HG03159 (cell line): Measurements from ENCODE around the gene THBS3.
"Not testable (repeated sequence)": the region's sequence is repeated elsewhere in the genome, so short reads cannot be mapped to it uniquely, and the experiment has no call there.

Source experiments
- ATAC-seq: cut with Tn5 transposase; IDR thresholded peaks from one replicate; pipeline ENCODE4 v1.9.1; 2021; ENCODE audit warnings: mild to moderate bottlenecking, moderate library complexity; ENCODE audit not compliant: unreplicated experiment

The THBS3 gene

GRCh38 chr1:155235375-155235774 is 27.7 kb upstream of the THBS3 start:
- ATAC-seq, result not testable (repeated sequence)

- not testable (repeated sequence) for ATAC-seq
These were observed 25.8 kb upstream of the THBS3 start for GRCh38 chr1:155233502-155233901.

GRCh38 chr1:155232001-155232978 is 24.6 kb upstream of the THBS3 start:
- ATAC-seq, result not testable (repeated sequence)

DNA sequence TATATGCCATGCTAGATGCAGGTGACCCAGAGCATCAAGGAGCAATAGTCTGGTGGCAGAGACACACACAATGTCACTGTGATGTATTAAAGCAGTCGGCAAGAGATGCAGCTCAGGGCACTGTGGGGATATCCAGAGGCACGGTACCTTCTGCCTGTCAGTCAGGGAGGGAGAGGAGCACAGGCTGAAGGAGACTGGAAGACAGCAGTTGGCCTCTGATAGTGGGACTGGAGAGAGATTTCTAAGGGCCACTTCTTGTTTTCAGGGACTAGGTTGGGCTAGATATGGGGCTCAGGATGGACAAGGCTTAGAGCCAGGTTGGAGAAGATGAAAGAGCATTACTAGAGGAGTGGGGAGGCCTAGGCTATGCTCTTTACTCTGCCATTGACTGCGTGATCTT is 23.6 kb upstream of the THBS3 start:
- not testable (repeated sequence) for ATAC-seq

DNA sequence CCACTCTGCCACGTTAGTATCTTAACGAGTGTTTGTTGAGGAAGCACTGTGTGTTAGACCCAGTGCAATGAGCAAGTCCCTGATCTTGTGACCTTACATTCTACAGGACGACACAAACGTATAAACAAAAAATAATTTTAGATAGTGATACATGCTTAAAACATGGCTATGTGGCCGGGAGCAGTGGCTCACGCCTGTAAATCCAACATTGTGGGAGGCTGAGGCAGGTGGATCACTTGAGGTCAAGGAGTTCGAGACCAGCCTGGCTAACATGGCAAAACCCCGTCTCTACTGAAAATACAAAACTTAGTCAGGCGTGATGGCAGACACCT is 20.4 kb upstream of the THBS3 start:
- no peak for ATAC-seq

GRCh38 chr1:155227261-155228095 is 19.8 kb upstream of the THBS3 start:
- ATAC-seq, result peak; percentile 89

- ATAC-seq, result no peak
These were observed 19.2 kb upstream of the THBS3 start for GRCh38 chr1:155226910-155227260.

- no peak for ATAC-seq
These were observed 18.7 kb upstream of the THBS3 start for GRCh38 chr1:155226188-155226909.

- ATAC-seq, result not testable (repeated sequence)
These were observed 17.7 kb upstream of the THBS3 start for GRCh38 chr1:155225404-155225759.

- no peak for ATAC-seq
These were observed 15.3 kb upstream of the THBS3 start for GRCh38 chr1:155223047-155223446.

DNA sequence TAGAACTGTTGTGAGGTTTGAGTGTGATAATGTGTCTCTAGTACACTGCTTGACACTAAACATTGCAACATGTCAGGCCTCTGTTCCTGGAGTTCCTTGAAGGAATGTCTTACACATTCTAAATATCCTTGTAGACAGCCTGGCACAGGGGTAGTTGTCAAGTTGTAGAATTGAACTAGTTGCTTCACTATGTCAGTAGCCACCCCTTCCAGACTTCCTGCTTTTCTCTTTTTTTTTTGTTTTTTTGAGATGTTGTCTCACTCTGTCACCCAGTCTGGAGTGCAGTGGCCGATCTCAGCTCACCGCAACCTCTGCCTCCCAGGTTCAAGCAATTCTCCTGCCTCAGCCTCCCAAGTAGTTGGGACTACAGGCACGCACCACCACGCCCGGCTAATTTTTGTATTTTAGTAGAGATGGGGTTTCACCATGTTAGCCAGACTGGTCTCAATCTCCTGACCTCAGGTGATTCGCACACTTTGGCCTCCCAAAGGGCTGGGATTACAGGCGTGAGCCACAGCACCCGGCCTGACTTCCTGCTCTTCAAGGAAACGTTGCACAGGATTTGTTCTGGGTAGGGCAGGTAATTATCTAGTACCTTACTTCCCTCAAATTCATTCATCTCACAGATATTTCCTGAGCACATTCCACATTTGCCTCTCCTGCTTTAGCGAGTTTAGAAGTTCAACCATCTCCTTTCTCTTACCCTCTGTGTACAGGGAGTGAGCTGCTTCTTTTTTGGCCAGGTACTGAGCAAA is 12.7 kb upstream of the THBS3 start:
- ATAC-seq, result not testable (repeated sequence)

DNA sequence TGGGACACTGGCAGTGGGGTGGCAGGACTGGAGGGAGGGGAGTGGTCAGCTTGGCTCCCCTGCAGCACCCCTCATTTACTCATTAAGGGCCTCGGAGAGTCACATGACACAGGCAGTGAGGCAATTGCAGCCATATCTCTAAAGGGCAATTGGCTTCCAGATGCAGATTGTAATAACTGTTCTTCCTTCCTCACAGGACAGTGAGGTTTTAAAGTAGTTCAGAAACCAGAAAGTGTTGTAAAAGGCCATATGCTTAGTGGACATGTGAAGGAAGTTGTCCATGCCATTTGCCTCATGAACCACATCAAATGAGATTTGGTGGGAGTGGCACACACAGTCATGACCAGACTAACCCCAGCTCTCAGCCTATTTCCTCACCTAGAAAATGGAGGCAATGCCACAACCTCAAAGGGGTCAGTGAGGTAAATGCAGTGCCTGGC is 11.9 kb upstream of the THBS3 start:
- no peak for ATAC-seq

GRCh38 chr1:155218854-155219591 is 11.3 kb upstream of the THBS3 start:
- no peak for ATAC-seq

DNA sequence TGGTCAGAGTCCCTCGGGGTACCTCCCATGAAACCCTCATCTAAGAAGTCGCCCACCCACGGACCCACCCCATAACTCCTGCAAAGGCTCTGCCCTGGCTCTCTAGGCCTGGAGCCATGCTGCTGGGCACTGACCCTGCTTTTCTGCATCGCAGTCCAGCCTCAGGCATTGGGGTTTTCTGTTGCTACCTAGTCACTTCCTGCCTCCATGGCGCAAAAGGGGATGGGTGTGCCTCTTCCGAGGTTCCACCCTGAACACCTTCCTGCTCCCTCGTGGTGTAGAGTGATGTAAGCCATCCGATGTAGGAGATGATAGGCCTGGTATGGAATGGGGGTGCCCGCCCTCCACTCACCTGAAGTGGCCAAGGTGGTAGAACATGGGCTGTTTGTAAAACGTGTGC is 7.0 kb upstream of the THBS3 start:
- not testable (repeated sequence) for ATAC-seq

DNA sequence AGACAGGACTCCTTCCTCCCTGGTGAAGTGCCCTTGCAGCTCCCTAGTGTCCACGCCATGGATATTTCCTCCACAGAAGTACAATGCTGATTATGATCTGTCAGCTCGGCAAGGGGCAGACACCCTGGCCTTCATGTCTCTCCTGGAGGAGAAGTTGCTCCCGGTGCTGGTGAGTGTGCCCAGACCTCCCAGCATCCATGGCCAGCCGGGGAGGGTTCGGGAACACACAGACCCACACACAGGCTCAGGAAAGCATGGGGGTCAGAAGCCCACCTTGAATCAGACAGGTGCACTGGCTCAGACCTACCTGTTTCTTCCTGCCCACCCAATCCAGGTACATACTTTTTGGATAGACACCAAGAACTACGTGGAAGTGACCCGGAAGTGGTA is 4.3 kb upstream of the THBS3 start:
- ATAC-seq, result not testable (repeated sequence)

DNA sequence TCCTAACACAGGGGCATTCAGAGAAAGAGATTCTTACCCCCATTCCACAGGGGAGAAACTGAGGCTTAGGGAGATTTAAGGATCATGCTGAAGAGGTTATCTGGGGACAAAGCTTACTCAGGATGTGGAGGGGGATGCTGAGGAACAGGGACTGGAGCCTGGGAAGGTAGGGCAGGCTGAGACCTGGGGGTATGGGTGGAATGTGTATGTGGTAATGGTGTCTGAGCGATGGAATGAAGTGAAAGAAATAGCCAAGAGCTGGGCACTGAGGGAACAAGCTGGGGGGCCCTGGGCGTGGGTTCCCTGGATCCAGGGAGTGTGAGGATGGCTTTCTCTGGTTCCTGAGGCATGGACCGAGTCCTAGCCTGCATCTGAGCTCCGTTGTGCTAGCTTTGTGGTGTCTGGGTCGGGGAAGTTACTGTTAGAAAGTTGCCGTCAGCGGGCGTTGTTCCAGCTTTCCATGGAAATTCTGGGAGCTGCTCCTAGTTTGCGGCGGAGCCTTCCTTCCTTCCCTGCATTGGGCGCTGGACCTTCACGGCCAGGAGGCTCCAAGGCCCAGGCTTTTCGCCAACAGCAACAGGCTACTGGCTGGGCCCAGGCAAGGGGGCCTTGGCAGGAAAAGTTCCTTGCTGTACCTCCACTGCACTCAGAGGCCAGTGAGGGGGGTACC is 3.8 kb upstream of the THBS3 start:
- ATAC-seq, result not testable (repeated sequence)

DNA sequence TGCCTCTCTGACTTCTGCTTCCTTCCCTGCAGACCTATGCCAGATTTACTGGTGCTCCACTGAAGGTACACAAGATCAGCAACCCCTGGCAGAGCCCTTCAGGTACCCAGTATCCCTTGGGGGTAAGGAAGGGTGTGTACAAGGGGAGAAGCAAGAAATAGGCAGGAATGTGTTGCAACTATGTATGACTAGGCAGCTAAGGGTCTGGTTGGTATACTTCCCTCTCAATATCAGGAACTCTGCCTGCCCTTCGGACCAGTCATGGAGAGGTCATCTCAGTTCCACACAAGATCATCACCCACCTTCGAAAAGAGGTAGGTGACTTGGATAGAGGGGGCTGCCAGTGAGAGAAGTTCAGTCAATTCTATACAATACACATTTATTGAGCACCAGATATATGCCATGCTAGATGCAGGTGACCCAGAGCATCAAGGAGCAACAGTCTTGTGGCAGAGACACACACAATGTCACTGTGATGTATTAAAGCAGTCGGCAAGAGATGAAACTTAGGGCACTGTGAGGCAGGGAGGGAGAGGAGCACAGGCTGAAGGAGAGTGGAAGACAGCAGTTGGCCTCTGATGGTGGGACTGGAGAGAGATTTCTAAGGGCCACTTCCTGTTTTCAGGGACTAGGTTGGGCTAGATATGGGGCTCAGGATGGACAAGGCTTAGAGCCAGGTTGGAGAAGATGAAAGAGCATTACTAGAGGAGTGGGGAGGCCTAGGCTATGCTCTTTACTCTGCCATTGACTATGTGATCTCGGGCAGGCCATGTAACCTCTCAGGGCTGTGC is 2.8 kb upstream of the THBS3 start:
- no peak for ATAC-seq

GRCh38 chr1:155209312-155209721 is 1.6 kb upstream of the THBS3 start:
- ATAC-seq, result no peak
